GM21529 (cell line): ENCODE data around the gene GALNT9.
"Not testable (repeated sequence)": the region's sequence is repeated elsewhere in the genome, so short reads cannot be mapped to it uniquely, and the experiment has no call there.

ENCODE experiments used
- ATAC-seq: cut with Tn5 transposase; IDR thresholded peaks from one replicate; pipeline ENCODE4 v1.9.1; 2021; ENCODE audit not compliant: unreplicated experiment

GALNT9 gene

DNA sequence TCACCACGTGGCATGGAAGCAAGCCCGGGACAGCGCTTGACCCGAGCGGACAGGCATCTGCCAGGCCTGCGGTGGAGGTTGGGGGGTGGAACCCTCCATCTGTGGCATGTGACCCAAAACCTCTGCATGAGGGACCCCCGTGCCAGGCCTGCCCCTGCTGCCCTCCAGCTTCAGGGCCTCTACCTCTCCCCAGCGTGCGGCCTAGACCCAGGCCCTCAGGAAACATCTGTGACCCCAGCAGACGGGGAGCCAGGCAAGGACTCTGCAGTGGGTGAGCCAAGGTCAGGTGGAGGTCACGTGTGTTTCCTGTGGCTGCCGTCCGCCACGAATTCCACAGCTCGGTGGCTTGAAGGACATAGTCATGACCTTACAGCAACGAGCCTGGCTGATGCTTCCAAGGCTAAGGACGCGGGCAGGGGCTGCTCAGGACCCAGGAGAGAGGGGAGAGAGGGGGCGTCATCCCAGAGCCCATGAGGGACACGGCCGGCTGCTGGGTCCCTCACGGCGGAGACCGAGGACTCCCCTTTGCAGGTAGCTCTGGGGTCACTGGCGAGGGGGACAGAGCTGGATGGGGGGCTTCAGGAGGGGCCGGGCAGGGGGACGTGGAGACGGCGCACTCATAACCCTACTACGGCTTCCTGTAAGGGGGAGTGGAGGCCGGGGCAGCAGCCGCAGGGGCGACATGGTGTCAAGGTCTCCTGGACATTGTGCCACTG, 91.5 kb downstream of the GALNT9 start:
- ATAC-seq = no peak

DNA sequence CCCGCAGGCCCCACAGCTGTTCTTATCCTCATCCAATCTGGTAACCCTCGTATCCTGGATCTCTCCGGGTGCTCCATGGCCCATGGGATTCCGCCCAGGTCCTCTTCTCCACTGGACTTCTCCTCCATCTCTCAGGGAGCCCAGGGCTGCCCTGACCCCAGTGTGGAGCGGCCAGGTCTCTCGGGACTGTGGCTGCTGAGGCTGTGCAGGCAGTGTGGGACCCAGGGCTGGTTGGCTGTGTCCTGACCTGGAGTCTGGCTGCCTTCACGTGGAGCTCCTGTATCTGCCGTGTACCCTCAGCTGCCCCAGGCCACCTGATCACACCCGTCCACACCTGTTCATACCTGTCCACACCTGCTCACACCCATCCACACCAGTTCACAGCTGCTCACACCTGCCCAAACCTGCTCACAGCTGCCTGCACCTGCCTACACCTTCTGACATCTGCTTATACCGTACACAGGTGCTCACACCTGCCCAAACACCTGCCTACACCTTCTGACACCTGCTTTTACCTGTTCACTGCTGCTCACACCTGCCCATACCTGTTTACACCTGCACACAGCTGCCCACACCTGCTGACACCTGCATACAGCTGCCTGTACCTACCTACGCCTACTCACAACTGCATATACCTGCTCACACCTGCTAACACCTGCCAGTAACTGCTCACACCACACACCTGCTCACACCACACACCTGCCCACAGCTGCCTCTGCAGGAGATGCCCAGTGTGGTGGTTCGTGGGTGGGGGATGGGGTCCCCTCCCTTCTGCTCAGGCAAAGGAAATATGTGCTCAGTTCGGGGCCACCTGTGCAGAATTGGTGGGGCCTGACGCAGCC, 92.2 kb downstream of the GALNT9 start:
- ATAC-seq = no peak

DNA sequence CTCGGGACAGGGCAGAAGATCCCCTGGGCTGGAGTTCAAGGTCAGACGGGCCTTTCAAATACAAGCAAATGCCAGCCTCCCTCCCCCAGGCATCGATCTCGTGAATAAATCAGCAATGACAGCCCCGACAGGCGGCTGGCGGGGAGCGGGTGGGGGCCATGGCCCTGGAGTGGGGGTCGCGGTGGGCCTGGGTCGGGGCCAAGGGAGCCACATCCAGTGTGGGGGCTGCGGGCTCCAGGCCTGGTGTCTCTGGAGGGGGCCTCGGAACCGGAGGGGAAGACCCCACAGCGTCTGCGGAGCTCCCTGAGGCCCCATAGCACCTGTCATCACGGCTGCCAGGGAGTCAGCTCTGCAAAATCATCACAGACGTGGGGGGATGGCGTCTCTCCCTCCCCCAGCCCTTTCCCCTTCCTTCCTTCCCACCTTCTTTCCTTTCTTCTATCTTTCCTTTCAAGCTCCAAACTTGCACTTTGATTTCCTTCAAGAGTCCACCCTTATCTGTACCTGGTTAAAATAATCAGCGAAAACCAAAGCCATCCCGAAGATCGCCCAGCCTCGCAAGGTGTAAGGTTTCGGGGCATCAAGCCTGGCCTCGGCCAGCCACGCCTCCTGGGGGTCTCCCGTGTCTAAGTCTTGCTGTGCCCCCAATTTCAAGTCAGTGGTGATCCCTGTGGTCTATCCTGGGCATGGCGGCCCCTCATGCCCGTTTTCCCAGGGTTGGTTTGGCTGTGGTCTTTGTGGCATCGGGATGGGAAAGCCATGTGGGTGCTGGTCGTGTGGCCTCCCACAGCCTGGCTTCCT, 93.1 kb downstream of the GALNT9 start:
- ATAC-seq = no peak

DNA sequence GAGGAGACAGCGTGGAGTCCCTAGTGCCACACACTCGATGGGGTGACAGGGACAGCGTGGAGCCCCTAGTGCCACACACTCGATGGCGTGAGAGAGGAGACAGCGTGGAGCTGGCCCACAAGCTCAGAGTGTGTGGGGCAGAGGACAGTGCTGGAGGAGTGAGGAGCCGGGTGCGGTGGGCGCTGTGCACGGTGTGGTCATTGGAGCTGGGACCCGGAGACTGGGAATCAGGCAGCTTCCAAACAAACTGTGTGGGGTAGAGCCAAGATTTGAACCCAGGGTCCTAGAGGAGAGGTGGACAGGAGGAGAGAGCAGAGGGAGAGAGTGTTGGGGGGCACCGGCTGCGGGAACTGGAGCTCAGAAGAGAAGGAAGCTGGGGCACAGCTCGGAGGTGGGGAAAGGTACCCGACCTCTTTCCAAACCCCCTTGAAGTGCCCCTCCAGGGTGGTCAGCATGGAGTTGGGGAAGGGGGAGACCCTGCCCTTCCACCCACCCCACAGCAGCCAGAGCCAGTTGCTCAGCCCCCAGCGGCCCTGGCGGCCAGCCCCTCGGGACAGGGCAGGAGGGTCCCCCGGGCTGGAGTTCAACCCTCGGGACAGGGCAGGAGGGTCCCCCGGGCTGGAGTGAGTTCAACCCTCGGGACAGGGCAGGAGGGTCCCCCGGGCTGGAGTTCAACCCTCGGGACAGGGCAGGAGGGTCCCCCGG, 94.1 kb downstream of the GALNT9 start:
- ATAC-seq = no peak

DNA sequence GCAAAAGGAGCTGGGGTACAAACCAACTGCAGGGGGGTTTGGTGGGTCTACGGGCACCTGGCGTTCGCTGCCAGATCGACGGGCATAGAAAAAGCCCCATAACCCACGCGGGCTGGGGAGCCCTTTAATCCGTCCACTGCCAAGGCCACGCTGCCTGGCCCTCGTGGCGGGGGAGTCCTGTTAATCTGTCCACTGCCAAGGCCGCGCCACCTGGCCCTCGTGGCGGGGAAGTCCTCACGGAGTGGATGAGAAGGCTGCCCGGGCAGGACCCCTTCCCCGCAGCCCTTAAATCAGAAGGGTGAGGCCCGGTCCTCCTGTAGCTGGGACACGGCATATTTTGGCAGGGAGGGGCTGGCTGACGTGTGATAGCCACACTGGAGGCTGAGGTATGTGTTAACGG, 99.0 kb downstream of the GALNT9 start:
- ATAC-seq = no peak

DNA sequence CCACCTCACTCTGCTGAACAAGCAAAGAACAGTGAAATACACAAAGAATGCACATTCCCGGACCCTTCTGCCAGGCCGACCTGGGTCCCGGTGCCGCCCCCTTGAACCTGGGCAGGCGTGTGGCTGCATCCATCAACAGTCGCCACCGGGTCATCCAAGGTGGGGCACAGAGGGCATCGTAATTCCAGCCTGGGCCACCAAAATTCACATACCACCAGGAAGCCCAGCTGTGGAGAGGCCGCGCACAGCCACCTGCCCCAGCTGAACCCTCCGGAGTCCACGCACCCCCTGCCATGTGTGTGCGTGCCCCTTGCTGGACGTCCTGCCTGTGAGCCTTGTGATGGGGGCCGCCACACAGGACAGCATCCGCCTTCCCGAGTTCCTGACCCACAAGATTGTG, 99.5 kb downstream of the GALNT9 start:
- ATAC-seq = no peak

DNA sequence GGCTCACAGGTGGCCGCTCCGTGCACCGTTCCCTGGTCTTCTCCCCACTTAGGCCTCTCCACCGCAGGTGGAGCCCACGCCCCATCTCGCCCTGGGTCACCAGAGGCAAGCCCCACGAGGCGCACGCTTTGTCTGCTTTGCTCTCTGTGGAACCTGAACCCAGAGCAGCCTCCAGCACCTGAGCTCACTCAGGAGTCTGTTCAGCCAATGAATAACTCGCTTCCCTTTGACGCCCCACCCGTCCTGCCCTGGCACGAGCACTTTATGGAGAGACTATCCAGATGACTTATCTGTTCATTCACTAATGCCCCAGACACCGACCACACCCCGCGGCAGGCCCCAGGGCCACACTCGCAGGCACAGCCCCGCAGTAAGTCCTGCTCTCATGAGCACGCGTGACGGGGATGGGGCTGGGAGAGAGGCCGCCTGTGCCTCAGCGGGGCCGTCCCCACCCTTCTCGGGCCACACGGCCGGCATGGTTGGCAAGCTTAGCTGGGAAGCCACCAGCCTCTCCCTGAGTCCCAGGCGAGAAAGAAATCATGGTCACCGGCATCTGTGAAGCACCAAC, 100.1 kb downstream of the GALNT9 start:
- ATAC-seq = no peak

DNA sequence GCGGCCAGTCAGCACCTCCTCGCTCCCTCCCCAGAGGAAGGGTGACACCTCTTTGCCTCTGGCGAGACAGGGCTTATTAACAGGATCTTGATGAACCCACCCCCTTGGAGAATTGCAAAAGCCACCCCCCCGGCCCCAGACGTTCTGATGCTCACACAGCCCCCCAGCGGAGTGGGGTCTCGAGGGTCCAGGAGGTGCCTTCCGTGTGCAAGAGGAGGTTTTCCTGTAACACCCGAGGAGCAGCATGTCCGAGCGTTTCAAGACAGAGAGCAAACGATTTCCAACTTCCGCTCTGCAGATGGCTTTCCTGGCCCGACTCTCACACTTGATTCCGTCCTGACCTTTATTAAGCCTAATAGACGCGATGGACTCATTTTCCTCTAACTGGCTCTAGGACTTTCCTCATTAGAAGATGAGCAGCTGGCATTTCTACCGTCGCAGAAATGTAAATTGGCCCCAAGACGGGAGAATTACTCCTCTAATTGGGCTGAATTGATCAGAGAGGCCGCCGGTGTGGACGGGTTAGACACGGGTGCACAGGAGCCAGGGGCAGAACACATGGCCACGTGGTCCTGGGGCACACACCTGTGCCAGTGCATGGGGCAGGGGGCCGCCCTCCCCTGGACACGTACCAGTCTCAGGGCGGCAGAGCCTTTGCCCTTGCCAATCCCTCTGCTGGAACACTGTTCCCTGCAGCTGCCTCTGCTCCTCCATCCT, 100.8 kb downstream of the GALNT9 start:
- ATAC-seq = no peak

DNA sequence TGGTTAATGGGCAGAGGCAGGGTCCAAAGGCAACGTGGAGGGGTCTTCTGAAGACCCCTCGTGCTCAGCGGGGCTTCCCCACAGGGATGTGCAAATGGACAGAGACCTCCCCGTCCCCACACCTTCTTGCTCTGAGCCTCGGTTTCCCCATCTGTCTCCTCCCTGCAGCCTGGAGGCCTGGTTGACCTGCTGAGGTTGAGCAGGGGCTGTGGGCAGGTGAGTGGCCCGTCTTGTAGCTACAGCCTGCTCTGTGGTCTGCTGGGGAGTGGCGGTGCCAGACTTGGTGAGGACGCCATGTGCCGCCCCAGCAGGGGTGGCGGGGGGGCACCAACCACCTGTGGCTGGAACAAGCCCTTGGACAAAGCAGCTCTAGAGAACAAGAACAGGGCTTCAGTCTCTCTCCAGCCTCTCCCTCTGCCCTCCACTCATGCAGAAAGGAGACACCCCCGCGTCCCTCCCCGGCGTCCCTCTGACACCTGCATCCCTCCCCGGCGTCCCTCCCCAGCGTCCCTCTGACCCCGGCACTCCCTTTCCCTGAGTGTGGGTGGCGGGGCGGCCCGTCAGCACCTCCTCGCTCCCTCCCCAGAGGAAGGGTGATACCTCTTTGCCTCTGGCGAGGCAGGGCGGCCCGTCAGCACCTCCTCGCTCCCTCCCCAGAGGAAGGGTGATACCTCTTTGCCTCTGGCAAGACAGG, 101.5 kb downstream of the GALNT9 start:
- no peak for ATAC-seq

DNA sequence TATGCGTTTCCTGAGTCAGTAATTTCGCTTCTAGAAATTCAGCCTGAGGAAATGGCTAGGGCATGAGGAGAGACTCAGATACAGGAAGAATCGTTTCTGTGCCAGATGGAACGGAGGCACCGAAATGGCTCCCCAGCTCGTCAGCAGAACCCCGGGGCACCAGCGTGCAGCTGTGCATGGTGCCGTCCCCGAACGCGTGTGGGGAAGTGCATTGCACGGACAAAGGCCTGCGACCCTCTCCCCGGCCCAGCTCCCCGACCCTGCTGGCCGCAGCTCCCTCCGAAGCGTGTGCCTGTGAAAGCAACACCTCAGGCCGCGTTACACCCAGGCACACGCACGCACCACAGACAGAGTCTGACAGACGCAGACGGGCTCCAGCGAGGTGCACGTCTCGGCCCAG, 102.3 kb downstream of the GALNT9 start:
- no peak for ATAC-seq

DNA sequence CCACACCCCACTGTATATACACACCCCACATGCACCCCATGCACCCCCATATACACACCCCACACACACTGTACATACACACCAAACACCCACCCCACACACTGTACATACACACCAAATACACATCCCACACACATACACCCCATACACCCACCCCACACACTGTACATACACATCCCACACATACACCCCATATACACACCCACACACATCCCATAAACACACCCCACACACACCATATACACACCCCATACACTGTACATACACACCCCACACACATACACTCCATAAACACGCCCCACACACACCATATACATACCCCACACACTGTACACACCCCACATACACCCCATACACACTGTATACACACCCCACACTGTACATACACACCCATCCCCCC, 102.8 kb downstream of the GALNT9 start:
- ATAC-seq = no peak

DNA sequence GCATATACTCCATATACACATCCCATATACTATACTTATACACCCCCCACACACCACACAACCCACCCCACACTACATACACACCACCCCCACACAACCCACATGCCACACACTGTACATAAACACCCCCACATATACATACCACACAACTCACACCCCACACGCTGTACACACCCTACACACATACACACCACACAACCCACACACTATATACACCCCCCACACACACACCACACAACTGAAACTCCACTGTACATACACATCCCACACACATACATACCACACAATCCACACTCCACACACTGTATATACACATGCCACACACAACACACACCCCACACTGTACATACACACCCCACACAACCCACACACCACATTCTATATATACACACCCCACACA, 104.2 kb downstream of the GALNT9 start:
- no peak for ATAC-seq

DNA sequence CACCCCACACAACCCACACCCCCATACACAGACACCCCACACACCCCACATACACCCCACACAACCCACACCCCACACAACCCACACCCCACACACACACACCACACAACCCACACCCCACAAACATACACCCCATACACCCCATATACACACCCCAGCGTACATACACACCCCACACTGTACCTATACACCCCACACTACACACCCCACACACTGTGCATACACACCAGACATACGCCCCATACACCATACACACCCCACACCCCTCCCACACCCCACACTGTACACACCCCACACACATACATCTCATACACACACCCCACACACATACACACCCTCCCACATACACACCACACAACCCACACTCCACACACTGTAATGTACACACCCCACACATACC, 104.9 kb downstream of the GALNT9 start:
- no peak for ATAC-seq

DNA sequence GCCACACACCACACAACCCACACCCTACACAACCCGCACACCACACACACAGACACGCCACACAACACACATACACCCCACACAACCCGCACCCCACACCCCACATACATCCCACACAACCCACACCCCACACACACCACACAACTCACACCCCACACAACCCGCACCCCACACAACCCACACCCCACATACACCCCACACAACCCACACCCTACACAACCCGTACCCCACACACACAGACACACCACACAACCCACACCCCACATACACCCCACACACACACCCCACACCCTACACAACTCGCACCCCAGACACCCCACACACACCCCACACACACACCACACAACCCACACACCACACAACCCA, 106.6 kb downstream of the GALNT9 start:
- no peak for ATAC-seq

DNA sequence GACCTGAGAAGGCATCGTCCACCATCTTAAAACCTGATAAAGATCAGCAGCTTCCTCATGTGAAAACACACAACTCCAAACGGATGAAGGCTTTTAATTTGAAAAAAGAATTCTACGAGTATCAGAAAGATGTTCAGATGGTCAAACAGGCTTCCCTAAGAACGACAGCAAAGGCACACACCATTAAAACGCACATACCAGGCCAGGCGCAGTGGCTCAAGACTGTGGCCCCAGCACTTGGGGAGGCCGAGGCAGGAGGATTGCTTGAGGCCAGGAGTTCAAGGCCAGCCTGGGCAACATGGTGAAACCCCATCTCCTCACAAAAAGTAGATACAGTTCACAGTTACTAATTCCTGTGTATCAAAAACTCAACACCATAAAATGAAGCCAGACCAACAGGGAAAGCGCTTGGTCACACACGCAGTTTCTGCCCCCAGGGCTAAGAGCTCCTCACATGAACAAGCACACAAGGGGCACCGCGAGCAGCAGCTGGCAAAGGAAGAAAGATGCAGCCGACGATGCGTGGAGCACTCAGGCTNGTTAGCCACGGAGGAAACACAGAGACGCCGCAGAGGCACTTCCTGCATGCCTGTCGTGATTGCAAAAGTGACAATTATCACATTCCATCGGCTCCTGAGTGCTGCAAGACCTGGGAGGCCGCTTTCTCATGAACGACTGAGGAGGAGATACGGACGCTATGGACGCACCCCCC, 107.1 kb downstream of the GALNT9 start:
- ATAC-seq = no peak

DNA sequence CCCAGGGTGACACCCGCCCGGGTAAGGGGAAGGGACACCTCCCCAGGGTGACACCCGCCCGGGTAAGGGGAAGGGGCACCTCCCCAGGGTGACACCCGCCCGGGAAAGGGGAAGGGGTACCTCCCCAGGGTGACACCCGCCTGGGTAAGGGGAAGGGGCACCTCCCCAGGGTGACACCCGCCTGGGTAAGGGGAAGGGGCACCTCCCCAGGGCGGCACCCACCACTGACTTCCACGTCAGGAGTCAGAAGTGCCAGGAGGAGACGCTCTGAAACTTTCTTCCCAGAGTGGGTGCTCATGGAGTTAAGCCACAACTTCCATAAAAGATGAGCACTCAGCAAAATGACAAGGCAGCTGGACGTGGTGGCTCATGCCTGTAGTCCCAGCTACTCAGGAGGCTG, 109.6 kb downstream of the GALNT9 start:
- ATAC-seq = not testable (repeated sequence)

DNA sequence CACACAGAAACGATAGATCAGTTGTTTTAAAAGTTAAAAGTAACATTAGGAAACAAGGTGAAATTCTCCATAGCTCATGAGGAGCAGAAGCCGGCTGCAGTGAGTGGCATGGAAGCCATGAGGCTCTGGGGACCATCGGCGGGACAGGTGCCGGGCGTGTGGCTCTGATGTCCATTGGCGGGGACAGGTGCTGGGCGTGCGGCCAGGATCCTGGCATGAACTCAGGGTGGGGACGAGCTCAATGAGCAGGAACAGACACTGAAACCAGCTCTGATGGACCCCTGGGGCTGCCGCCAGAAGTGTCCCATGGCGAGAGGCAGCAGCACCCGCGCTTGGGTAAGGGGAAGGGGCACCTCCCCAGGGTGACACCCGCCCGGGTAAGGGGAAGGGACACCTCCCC, 110.1 kb downstream of the GALNT9 start:
- no peak for ATAC-seq

DNA sequence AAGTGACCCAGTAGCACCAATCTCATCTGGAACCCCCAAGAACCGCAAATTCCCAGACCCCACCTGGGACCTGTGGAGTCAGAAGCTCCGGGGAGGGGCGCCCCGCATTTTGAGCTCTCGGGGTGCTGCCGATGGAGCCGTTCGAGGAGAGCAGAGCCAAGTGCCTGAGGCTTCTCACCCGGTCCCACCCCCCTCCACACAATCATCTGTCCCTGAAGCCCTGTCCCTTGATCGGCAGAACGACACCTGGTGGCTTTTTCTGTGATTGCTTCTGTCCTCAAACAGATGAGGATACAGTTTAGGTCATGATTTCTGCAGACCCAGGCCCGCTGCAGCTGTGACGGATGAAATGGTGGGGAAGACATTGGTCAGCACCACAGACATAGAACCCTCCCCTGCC, 110.5 kb downstream of the GALNT9 start:
- ATAC-seq = no peak

DNA sequence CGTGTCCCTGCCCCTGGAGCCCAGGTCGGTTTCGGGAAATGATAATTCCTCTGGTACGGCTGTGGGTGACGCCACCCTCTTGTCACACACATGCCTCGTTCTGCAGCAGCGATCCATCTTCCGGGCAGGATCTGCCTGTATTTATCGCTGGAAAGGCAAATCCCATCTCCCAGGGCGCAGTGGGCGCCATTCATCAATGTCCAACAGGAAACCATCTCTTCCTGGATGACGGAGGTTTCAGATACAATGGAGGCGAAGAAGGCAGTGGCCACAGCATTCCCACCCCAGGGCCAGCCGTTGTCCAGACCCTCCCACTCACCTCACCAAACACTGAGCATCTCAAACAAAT, 110.9 kb downstream of the GALNT9 start:
- ATAC-seq = no peak
